Stimulated activated naive CD8-positive, alpha-beta T cell treated with anti-CD3 and anti-CD28 coated beads, Interleukin-15, Interleukin-2, amounts not matched to agents 100 ng/mL and 50 ng/mL, for 24 hours (primary cell): ENCODE measurements around the gene INPP4B.
"Not testable (repeated sequence)": the region's sequence is repeated elsewhere in the genome, so short reads cannot be mapped to it uniquely, and the experiment has no call there.

Source experiments
- H3K27ac Mint-ChIP-seq: one replicate; pipeline ENCODE4 v1.8.0; 2021; ENCODE audit warnings: mild to moderate bottlenecking, mixed read lengths
- H3K27me3 Mint-ChIP-seq: one replicate; pipeline ENCODE4 v1.8.0; 2021; ENCODE audit warnings: mixed read lengths
- H3K36me3 Mint-ChIP-seq: one replicate; pipeline ENCODE4 v1.8.0; 2021; ENCODE audit warnings: low read depth, mixed read lengths
- H3K4me1 Mint-ChIP-seq: one replicate; pipeline ENCODE4 v1.8.0; 2021; ENCODE audit warnings: low read depth, mixed read lengths
- H3K4me3 Mint-ChIP-seq: one replicate; pipeline ENCODE4 v1.8.0; 2021; ENCODE audit warnings: mild to moderate bottlenecking, mixed read lengths
- H3K9me3 Mint-ChIP-seq: one replicate; pipeline ENCODE4 v1.8.0; 2021; ENCODE audit warnings: mixed read lengths

INPP4B gene

GRCh38 chr4:142416121-142416520, 430.0 kb downstream of the INPP4B start:
- no peaks in the 10 kb centered on the region for H3K27me3 Mint-ChIP-seq
- no peak overlapping the region for H3K4me3 Mint-ChIP-seq
- no peaks in the 10 kb centered on the region for H3K9me3 Mint-ChIP-seq
- H3K4me1 Mint-ChIP-seq, result peaks cover 79% of the 10 kb centered on the region
- H3K27ac Mint-ChIP-seq, result peak overlapping the region; percentile 98
- H3K36me3 Mint-ChIP-seq, result no peaks in the 10 kb centered on the region

GRCh38 chr4:142414366-142414990, 431.6 kb downstream of the INPP4B start:
- H3K36me3 Mint-ChIP-seq, result no peaks in the 10 kb centered on the region
- peak overlapping the region; percentile 71 for H3K27ac Mint-ChIP-seq
- peaks cover 82% of the 10 kb centered on the region for H3K4me1 Mint-ChIP-seq
- H3K27me3 Mint-ChIP-seq, result no peaks in the 10 kb centered on the region
- no peak overlapping the region for H3K4me3 Mint-ChIP-seq
- H3K9me3 Mint-ChIP-seq, result no peaks in the 10 kb centered on the region

DNA sequence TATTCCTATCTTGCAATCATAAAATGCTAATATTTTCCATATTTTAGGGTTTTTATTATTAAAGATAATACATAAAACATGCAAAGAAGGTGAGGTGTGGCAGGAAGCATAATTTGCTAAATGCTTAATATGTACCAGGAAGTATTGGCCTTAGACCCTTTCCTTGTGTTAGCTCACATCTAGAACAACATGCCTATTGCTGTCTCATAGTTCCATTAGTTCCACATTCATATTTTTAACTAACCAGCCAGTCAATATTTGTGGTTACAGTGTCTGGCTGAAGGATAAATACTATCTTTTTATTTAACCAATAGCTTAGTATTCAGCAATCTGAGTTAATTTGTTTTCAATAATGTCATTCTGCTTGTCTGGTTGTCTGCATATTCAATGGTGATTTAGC, 432.6 kb downstream of the INPP4B start:
- Mint-ChIP-seq H3K27me3 (no peaks in the 10 kb centered on the region), H3K4me3 (no peak overlapping the region), H3K4me1 (peaks cover 82% of the 10 kb centered on the region), H3K9me3 (no peaks in the 10 kb centered on the region), H3K27ac (no peak overlapping the region), H3K36me3 (no peaks in the 10 kb centered on the region)

- Mint-ChIP-seq H3K27ac (no peak overlapping the region), H3K4me1 (peaks cover 84% of the 10 kb centered on the region), H3K9me3 (no peaks in the 10 kb centered on the region)
These were observed 434.1 kb downstream of the INPP4B start for GRCh38 chr4:142411993-142412392.

DNA sequence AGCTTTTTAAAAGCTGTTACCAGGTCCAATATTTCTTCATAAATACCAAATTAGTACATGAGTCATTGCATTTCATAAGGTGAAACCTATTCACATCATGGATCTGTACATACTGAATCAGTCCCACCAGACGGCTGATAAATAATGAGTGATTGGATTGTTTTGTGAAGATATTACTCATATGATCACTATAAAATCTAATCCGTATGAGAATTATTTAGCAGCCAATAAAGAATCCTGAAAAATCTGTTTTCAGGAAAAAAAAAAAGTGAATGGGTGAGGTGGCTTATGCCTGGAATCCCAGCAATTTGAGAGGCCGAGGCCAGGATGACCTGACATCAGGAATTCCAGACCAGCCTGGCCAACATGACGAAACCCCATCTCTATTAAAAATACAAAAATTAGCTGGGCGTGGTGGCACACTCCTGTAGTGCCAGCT, 438.1 kb downstream of the INPP4B start:
- Mint-ChIP-seq H3K4me1 (peaks cover 73% of the 10 kb centered on the region), H3K27me3 (no peaks in the 10 kb centered on the region), H3K27ac (peak overlapping the region; percentile 87), H3K4me3 (peak overlapping the region; percentile 23), H3K36me3 (peaks cover 3% of the 10 kb centered on the region), H3K9me3 (no peaks in the 10 kb centered on the region)

More at GRCh38 chr4:142411993-142412392, 434.1 kb downstream of the INPP4B start:
- Mint-ChIP-seq H3K4me3 (no peak overlapping the region), H3K36me3 (no peaks in the 10 kb centered on the region), H3K27me3 (no peaks in the 10 kb centered on the region)

DNA sequence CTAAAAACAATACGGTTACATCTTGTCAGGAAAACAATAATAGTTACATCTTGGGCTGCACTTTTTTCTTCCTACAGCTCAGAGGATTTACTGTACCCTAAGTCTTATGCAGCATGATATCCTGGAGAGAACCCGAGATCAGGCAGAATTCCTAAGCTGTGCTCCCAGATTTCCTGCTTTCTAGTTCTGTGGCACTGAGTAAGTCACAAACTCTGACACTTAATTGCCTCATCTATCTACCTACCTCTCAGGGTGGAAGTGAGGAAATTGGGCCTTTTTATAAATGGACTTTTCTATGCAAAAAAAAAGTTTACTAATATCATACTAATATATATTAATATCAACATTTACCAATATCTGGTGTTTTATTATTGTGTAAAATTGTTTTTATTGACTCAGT, 438.5 kb downstream of the INPP4B start:
- H3K27me3 Mint-ChIP-seq, result no peaks in the 10 kb centered on the region
- peak overlapping the region; percentile 100 for H3K27ac Mint-ChIP-seq
- peak overlapping the region; percentile 100 for H3K4me3 Mint-ChIP-seq
- peaks cover 7% of the 10 kb centered on the region for H3K36me3 Mint-ChIP-seq
- H3K9me3 Mint-ChIP-seq, result no peaks in the 10 kb centered on the region
- H3K4me1 Mint-ChIP-seq, result peaks cover 73% of the 10 kb centered on the region

GRCh38 chr4:142406917-142407501, 439.1 kb downstream of the INPP4B start:
- peak overlapping the region; percentile 100 for H3K4me3 Mint-ChIP-seq
- H3K27me3 Mint-ChIP-seq, result no peaks in the 10 kb centered on the region
- H3K36me3 Mint-ChIP-seq, result peaks cover 13% of the 10 kb centered on the region
- H3K9me3 Mint-ChIP-seq, result no peaks in the 10 kb centered on the region
- peak overlapping the region; percentile 100 for H3K27ac Mint-ChIP-seq
- peaks cover 73% of the 10 kb centered on the region for H3K4me1 Mint-ChIP-seq

DNA sequence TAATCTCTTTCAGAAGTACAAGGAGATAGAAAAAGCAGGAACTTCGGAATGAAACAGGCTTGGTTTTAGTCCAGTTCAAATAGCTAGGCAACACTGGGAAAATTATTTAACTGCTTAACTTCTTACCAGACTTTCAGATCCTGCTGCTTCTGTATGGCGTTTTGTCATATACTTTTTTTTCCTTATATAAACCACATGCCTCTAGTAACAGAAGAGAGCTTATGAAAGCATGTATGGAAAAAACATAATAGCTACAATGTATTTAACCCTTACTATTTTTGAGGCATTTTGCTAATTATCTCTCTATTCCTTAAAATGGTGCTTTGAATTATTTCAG, 439.6 kb downstream of the INPP4B start:
- Mint-ChIP-seq H3K4me3 (peak overlapping the region; percentile 100), H3K9me3 (no peaks in the 10 kb centered on the region), H3K27ac (peak overlapping the region; percentile 100), H3K27me3 (no peaks in the 10 kb centered on the region), H3K4me1 (peaks cover 73% of the 10 kb centered on the region), H3K36me3 (peaks cover 19% of the 10 kb centered on the region)

- Mint-ChIP-seq H3K27ac (peak overlapping the region; percentile 100), H3K9me3 (no peaks in the 10 kb centered on the region), H3K27me3 (no peaks in the 10 kb centered on the region), H3K4me3 (peak overlapping the region; percentile 100), H3K36me3 (peaks cover 24% of the 10 kb centered on the region), H3K4me1 (peaks cover 72% of the 10 kb centered on the region)
These were observed 440.2 kb downstream of the INPP4B start for GRCh38 chr4:142405695-142406498.

- Mint-ChIP-seq H3K9me3 (no peaks in the 10 kb centered on the region), H3K4me1 (peaks cover 75% of the 10 kb centered on the region), H3K4me3 (peak overlapping the region; percentile 100), H3K27ac (peak overlapping the region; percentile 100), H3K27me3 (no peaks in the 10 kb centered on the region), H3K36me3 (peaks cover 32% of the 10 kb centered on the region)
These were observed 440.9 kb downstream of the INPP4B start for GRCh38 chr4:142405021-142405694.

DNA sequence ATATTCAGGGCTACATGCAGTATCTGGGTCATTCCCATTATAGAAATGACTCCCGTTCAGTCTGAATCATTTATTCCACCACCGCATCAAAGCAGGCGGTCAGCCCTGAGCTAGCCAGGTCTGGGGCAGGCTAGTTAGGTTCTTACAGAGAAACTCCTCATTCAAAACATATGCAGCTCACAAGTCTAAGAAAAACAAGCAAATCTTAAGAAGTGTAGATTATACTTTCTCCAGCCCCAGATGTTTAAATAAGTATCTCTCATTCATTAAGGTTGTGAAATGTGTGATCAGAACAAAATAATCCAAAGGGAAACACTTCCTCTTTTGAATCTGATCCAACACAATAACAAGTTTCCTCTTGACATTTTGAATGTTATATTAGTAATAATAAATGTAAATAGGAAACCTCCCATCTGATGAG, 441.9 kb downstream of the INPP4B start:
- Mint-ChIP-seq H3K4me3 (peak overlapping the region; percentile 100), H3K4me1 (peaks cover 77% of the 10 kb centered on the region), H3K36me3 (peaks cover 37% of the 10 kb centered on the region), H3K9me3 (no peaks in the 10 kb centered on the region), H3K27ac (peak overlapping the region; percentile 100), H3K27me3 (no peaks in the 10 kb centered on the region)

- peak overlapping the region; percentile 96 for H3K27ac Mint-ChIP-seq
- H3K9me3 Mint-ChIP-seq, result no peaks in the 10 kb centered on the region
- H3K4me3 Mint-ChIP-seq, result peak overlapping the region; percentile 84
These were observed 443.2 kb downstream of the INPP4B start for GRCh38 chr4:142402900-142403299.

DNA sequence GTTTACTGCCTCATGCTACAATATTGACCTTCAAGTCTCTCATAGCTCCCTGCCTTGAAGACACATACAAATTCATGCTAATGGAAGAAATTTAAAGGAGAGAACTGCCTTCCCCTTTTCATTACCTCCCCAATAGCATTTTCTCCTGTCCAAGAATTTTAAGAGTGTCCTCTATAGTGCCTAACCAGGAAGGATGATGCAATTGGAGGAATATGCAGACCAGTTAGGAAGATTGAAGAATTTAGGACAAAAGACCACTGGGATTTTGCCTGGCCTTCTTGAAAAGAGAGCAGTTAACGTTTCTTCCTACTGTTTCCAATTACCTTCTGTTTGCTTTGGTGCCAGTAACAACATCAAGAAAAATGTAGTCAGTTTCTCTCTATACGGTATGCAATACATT, 443.9 kb downstream of the INPP4B start:
- no peaks in the 10 kb centered on the region for H3K9me3 Mint-ChIP-seq
- H3K4me1 Mint-ChIP-seq, result peaks cover 71% of the 10 kb centered on the region
- peak overlapping the region; percentile 84 for H3K4me3 Mint-ChIP-seq
- H3K27me3 Mint-ChIP-seq, result no peaks in the 10 kb centered on the region
- peaks cover 49% of the 10 kb centered on the region for H3K36me3 Mint-ChIP-seq
- peak overlapping the region; percentile 96 for H3K27ac Mint-ChIP-seq

More at GRCh38 chr4:142402900-142403299, 443.2 kb downstream of the INPP4B start:
- no peaks in the 10 kb centered on the region for H3K27me3 Mint-ChIP-seq
- H3K4me1 Mint-ChIP-seq, result peaks cover 73% of the 10 kb centered on the region
- H3K36me3 Mint-ChIP-seq, result peaks cover 45% of the 10 kb centered on the region

GRCh38 chr4:142397364-142397991, 448.6 kb downstream of the INPP4B start:
- H3K27me3 Mint-ChIP-seq, H3K9me3 Mint-ChIP-seq: not testable (repeated sequence)
- Mint-ChIP-seq H3K4me1 (peaks cover 89% of the 10 kb centered on the region), H3K27ac (peak overlapping the region; percentile 98), H3K4me3 (peak overlapping the region; percentile 50), H3K36me3 (peaks cover 82% of the 10 kb centered on the region)
